ENCODE measurements around the gene FOXS1.
A peak's percentile ranks its signal among the peaks of the same experiment; 100 is the strongest.

FOXS1 gene

GRCh38 chr20:31845300-31845863 lies at the start of gene FOXS1:
Gene FOXS1 (minus strand): TSS chr20:31845604. CDS start chr20:31845542, 62 bp downstream.
- DNase-seq = peak in 1 of 2 donors; percentile 8

GRCh38 chr20:31890646-31891045 lies 45.2 kb upstream of the FOXS1 start:
- no peak for DNase-seq

GRCh38 chr20:31883829-31884228 lies 38.4 kb upstream of the FOXS1 start:
- no peak for DNase-seq

GRCh38 chr20:31881945-31882344 lies 36.5 kb upstream of the FOXS1 start:
- DNase-seq = no peak

- peak; percentile 87 to 91 for DNase-seq
Observed at GRCh38 chr20:31879143-31879987, 34.0 kb upstream of the FOXS1 start.

- DNase-seq = no peak
Observed at GRCh38 chr20:31877684-31878083, 32.3 kb upstream of the FOXS1 start.

GRCh38 chr20:31875671-31876070 lies 30.3 kb upstream of the FOXS1 start:
- no peak for DNase-seq

- DNase-seq = no peak
Observed at GRCh38 chr20:31872406-31872805, 27.0 kb upstream of the FOXS1 start.

GRCh38 chr20:31871618-31871954 lies 26.2 kb upstream of the FOXS1 start:
- DNase-seq = no peak

- no peak for DNase-seq
Observed at GRCh38 chr20:31870726-31871617, 25.6 kb upstream of the FOXS1 start.

- peak; percentile 39 to 79 for DNase-seq
Observed at GRCh38 chr20:31869942-31870725, 24.7 kb upstream of the FOXS1 start, which contains the start of the genes DUSP15 and TTLL9. Gene DUSP15 (minus strand): TSS chr20:31870527. CDS start chr20:31870337, 190 bp downstream. Gene TTLL9 (plus strand): TSS chr20:31870634. CDS start chr20:31871127, 493 bp downstream.

GRCh38 chr20:31869673-31869941 lies 24.2 kb upstream of the FOXS1 start:
- DNase-seq = no peak

- DNase-seq = no peak
Observed at GRCh38 chr20:31868853-31869672, 23.7 kb upstream of the FOXS1 start.

- no peak for DNase-seq
Observed at GRCh38 chr20:31866221-31866620, 20.8 kb upstream of the FOXS1 start.

- DNase-seq = no peak
Observed at GRCh38 chr20:31864521-31865400, 19.4 kb upstream of the FOXS1 start.

GRCh38 chr20:31863296-31864085 lies 18.1 kb upstream of the FOXS1 start:
- DNase-seq = no peak

GRCh38 chr20:31862506-31862905 lies 17.1 kb upstream of the FOXS1 start:
- no peak for DNase-seq

- DNase-seq = no peak
Observed at GRCh38 chr20:31862157-31862470, 16.7 kb upstream of the FOXS1 start.

GRCh38 chr20:31861385-31862156 lies 16.2 kb upstream of the FOXS1 start:
- DNase-seq = peak in 1 of 2 donors; percentile 20

- DNase-seq = no peak
Observed at GRCh38 chr20:31861135-31861384, 15.7 kb upstream of the FOXS1 start.
